Cerebellar nuclear complex (tissue), 1 donor: ENCODE data around the gene PRMT9.

Source experiments
- DNase-seq, 2 experiments: peaks; one replicate each; lab custom pipeline; 2025; lab: John Stamatoyannopoulos, UW

PRMT9 gene

GRCh38 chr4:147683717-147684700 lies at the start of gene PRMT9:
Gene PRMT9, minus strand, starts transcription at chr4:147684163. Its CDS starts 176 bp downstream, at chr4:147683987.
- peak; percentile 9 to 59 for DNase-seq

DNA sequence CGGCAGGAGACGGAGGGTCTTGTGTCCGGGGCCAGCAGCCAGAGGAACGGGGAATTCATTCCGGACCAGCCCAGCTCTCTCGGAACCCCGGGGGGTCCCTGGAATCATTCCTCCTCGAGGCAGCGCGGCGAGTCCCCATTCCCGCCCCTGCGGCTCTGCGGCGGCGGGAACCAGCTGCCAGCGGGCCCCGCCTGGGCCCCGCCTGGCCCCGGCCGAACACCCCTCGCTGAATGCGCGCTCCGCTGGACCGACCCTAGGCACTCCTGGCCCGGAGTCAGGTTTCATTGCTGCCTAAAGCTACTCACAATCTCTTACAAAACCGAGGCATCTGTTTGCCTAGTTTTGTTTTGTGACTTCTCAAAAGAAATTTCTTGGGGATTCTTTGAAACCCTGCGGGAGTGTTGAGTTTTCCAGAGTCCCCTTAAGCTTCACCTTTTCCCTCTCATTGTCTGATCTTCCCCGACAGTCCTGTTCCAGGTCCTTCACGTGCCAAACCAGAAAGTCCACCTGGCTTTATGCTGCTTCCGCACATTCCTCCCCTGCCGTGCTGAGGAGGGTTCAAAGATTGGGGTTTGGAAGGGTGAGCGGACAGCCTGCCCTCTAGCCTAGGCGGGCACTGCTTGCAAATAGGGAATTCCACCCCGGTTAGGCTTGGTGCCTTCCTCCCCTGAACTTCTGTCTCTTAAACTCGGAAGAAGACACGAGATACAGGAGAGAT lies 48.7 kb upstream of the PRMT9 start:
- no peak for DNase-seq

- DNase-seq = no peak
These were observed 47.9 kb upstream of the PRMT9 start, which contains the start of gene ARHGAP10 for GRCh38 chr4:147731580-147732517. Gene ARHGAP10, plus strand, starts transcription at chr4:147732088. Its CDS starts 214 bp downstream, at chr4:147732302.

DNA sequence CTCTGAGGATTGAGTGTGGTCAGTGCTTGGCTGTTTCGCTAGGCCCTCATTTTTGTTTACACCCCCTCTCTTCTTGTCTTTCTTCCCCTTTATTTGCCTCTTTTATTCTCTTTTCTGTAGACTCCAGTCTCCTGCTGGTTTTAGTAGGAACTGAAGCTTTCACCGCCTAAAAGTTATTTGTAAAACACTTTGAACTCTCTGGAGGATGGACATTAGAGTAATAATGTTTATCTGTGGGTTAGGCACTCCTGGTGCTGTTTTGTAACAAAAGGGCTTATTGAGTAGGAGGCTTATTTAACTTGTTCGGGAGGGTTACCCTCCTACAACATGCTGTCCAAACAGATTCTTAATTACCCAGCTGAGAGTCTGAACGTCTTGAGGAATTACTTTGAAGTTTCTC lies 46.4 kb upstream of the PRMT9 start:
- DNase-seq = no peak

- no peak for DNase-seq
These were observed 43.6 kb upstream of the PRMT9 start for GRCh38 chr4:147727476-147728028.

GRCh38 chr4:147725673-147726072 lies 41.7 kb upstream of the PRMT9 start:
- DNase-seq = no peak

DNA sequence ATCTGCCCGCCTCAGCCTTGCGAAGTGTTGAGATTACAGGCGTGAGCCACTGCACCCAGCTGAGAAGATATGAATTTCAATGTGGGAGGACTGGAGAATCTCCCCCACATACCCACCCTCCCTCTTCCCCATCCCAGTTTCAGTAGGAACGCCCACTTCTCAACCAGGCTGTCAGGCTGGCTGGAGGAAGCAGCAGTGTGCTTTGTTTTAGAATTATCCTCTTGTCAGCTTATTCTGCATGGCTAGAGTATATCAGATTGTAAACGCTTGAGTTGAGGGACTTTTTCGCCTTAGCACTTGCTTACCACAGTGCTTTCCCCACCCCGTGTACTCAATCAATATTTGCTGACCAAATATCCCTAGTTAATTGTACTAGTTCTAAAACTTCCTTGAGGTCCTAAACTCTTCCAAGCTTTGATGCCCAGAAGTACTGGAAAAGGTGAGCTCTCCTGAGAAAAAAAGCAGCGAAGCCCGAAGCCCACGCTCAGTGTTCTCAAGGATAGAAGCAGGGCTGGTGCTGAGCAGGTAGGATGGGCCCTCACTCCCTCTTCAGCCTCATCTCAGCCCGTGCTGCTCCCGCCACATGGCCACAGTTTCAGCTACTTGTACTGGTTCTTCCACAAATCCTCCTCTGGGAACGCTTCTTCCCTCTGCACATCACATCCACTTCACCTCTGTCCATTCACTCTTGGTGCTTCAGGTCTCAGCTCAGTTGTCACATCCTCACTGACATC lies 40.7 kb upstream of the PRMT9 start:
- DNase-seq = no peak

DNA sequence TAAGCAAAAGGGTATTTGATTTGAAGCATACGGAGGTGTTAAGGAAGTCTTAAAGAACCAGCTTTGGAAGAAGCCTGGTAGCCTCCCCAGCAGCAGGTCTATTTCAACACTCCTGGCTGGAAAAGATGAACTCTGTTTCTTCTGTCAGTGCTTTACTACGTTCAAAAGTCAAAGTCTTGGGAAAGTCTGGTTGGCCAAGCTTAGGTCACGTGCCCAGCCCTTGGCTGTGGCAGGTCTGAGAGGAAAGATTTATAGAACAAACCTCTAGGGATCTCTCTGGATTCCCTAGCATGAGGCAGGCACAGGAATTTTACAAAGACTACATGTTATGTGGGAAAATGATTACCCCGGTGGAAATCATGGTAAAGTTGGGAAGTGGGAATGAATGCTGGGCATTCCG lies 39.4 kb upstream of the PRMT9 start:
- DNase-seq = no peak

GRCh38 chr4:147717878-147718277 lies 33.9 kb upstream of the PRMT9 start:
- no peak for DNase-seq

GRCh38 chr4:147714575-147715401 lies 30.8 kb upstream of the PRMT9 start:
- no peak for DNase-seq

DNA sequence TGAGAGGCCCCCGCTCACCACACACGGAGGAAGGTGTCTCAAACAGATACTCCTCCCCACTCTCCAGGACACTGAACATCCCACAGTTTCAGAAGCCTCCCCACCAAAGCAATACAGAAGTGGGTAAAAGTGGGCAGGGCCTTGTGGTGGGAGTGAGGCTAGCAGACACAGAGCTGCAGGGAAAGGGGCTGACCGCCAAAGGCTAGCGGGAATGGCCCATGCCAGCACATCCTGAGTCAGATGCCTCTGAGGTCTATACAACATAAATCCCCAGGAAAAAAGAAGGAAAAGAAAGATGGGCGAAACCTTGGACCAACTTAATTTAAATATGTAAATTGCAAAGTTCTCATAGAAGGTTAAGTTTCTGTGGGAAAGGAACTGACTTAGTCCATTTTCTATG lies 26.0 kb upstream of the PRMT9 start:
- no peak for DNase-seq

- no peak for DNase-seq
These were observed 24.1 kb upstream of the PRMT9 start for GRCh38 chr4:147707892-147708672.

GRCh38 chr4:147704846-147705245 lies 20.9 kb upstream of the PRMT9 start:
- DNase-seq = no peak

DNA sequence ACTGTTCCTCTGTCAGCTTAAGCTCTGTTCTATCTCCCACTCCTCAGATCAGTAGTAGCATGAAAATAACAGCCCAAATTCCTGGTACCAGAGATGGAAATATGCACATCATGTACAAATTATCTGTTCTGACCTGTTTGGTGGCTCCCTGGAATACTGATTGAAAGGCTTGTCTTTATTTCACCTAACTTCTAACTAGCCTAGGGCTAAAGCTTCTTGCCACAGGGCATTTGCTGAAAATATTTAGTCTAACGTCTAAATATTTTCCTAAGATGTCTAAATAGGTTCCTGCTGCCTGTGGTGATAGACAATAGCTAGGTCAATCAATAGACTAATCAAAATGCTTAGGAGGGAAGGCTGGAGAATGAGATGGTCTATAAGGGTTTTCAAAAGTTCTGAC lies 12.9 kb upstream of the PRMT9 start:
- DNase-seq = no peak

DNA sequence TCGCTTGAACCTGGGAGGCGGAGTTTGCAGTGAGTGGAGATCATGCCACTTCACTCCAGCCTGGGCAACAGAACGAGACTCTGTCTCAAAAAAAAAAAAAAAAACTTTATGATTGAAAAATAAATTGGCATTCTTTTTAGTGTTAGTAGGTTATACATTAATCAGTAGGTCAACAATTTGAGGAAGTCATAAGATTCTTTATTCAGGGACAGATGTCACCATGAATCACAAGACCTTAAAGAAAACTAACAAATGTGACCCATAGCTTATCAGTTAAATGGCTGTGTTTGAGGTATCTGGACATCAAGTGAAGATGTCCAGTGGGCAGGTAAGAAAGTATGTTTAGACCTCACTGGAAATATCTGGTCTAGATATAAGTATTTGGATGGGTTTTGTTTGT lies 9.3 kb upstream of the PRMT9 start:
- DNase-seq = no peak

- DNase-seq = no peak
These were observed 7.9 kb upstream of the PRMT9 start for GRCh38 chr4:147691820-147692219.

DNA sequence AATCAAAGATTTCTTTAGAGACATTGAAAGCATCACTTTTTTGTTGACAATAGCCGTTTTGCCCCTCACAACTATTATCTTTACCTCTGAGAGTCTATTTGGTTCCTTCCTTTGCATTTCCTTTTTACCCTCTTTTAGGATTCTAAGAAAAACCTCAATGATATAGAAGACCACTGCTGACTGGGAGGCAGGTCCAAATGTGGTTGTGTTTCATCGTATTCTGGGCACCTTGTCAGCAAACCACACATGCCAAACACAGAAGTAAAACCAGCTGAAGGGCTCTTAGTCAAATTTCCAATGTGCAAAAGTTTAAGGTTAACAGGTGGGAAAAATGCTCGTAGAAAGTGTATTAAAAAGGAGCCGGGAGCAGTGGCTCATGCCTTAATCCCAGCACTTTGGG lies 5.1 kb upstream of the PRMT9 start:
- DNase-seq = no peak

DNA sequence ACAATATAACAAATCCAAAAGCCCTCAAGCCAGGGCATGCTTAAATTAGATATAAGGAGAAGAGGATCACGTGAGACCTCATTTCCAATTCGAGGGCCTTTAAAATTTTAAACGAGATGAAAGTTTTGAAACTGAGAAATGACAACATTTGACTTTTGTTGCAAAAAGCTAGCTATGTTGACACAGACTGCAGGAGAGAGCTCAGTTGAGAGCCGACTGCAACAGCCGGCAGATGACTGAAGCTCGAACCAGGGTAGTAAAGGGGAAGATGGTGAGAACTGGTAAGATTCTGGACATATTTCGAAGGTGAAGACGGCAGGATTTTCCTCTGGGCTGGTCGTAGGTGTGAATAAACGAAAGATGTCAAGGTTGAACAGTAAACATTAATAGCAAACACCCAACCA lies 773 bp downstream of the PRMT9 start:
- DNase-seq = no peak

GRCh38 chr4:147682755-147683154 lies 1.2 kb downstream of the PRMT9 start:
- no peak for DNase-seq
